Loucy (cell line): ENCODE data around the gene MUC7.
"Not testable (repeated sequence)": the region's sequence is repeated elsewhere in the genome, so short reads cannot be mapped to it uniquely, and the experiment has no call there.

Experiments used
- H2AFZ ChIP-seq: fragments of 200-600 bp; sonication (generic); 2 replicates; pipeline ENCODE4 v1.6.0; 2016; ENCODE audit warnings: antibody characterized with exemption, mild to moderate bottlenecking, low read length, moderate library complexity
- H3F3A ChIP-seq: fragments of 200-600 bp; 2 replicates; pipeline ENCODE4 v1.6.0; 2016; ENCODE audit warnings: antibody characterized with exemption, low read depth, mild to moderate bottlenecking
- H3K27me3 ChIP-seq: fragments of 200-600 bp; sonication (generic); 2 replicates; pipeline ENCODE4 v1.6.1; 2014; ENCODE audit warnings: low read length, mild to moderate bottlenecking; ENCODE audit not compliant: insufficient read depth, poor library complexity, severe bottlenecking
- H3K36me3 ChIP-seq: fragments of 200-600 bp; sonication (generic); 2 replicates; pipeline ENCODE4 v1.6.1; 2016; ENCODE audit warnings: low read length; ENCODE audit not compliant: insufficient read depth
- H3K4me1 ChIP-seq: fragments of 200-600 bp; sonication (generic); 2 replicates; pipeline ENCODE4 v1.5.1; 2014; ENCODE audit warnings: low read length, mild to moderate bottlenecking; ENCODE audit not compliant: insufficient read depth, poor library complexity, severe bottlenecking
- H3K4me2 ChIP-seq: fragments of 200-600 bp; sonication (generic); 2 replicates; pipeline ENCODE4 v1.6.0; 2014; ENCODE audit warnings: antibody characterized with exemption, low read length, low read depth, mild to moderate bottlenecking; ENCODE audit not compliant: poor library complexity, severe bottlenecking
- H3K4me3 ChIP-seq: fragments of 200-600 bp; sonication (generic); 2 replicates; pipeline ENCODE4 v1.5.1; 2014; ENCODE audit warnings: low read length, mild to moderate bottlenecking, mixed read lengths; ENCODE audit not compliant: poor library complexity, severe bottlenecking
- H3K79me2 ChIP-seq: fragments of 200-600 bp; sonication (generic); 2 replicates; pipeline ENCODE4 v1.6.1; 2014; ENCODE audit warnings: low read length; ENCODE audit not compliant: insufficient read depth
- H3K9ac ChIP-seq: fragments of 200-600 bp; sonication (generic); 2 replicates; pipeline ENCODE4 v1.6.0; 2014; ENCODE audit warnings: mild to moderate bottlenecking, low read depth, low read length, moderate library complexity; ENCODE audit not compliant: poor library complexity, severe bottlenecking
- H3K9me2 ChIP-seq: fragments of 200-600 bp; sonication (generic); replicated peaks from 2 replicates; pipeline ENCODE4 v1.6.1; 2016; ENCODE audit warnings: low read depth, low read length, mixed read lengths
- H3K9me3 ChIP-seq: fragments of 200-600 bp; sonication (generic); 2 replicates; pipeline ENCODE4 v1.6.1; 2014; ENCODE audit warnings: mild to moderate bottlenecking, antibody characterized with exemption, low read length, low read depth; ENCODE audit not compliant: insufficient read depth
- H4K20me1 ChIP-seq: fragments of 200-600 bp; sonication (generic); 2 replicates; pipeline ENCODE4 v1.6.0; 2014; ENCODE audit warnings: antibody characterized with exemption, low read length, mild to moderate bottlenecking; ENCODE audit not compliant: insufficient read depth, poor library complexity, severe bottlenecking
- CTCF ChIP-seq: fragments of 200-600 bp; sonication (generic); conservative IDR thresholded peaks from 2 replicates; pipeline ENCODE4 v1.5.1; 2014; ENCODE audit warnings: mild to moderate bottlenecking, antibody characterized with exemption, low read length
- EZH2phosphoT487 ChIP-seq: fragments of 200-600 bp; IDR thresholded peaks from 2 replicates; pipeline ENCODE4 v1.6.1; 2018; ENCODE audit warnings: antibody characterized with exemption, mild to moderate bottlenecking, moderate library complexity, borderline replicate concordance

The MUC7 gene

DNA sequence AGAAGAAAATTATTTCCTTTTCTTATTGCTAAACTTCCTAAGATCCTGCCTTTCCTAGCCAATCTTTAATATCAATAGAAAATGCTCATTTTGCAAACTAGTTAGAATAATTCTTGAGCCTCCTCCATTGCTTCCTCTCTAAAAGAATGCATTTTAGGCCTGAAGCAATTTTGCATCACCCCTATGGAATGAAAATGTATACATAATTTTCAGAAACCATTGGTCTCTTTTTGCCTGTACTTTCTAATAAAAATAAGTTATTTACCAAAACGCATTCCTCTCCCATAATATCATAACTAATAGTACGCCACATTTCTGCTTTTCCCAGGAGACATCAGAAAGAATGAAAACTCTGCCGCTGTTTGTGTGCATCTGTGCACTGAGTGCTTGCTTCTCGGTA is 1.7 kb downstream of the MUC7 start:
- Histone ChIP-seq H3K9me3 (no peaks in the 10 kb centered on the region), H2AFZ (no peak overlapping the region), H3K9ac (no peak overlapping the region), H3K79me2 (no peaks in the 10 kb centered on the region), H3K36me3 (no peaks in the 10 kb centered on the region), H3K9me2 (no peaks in the 10 kb centered on the region), H3K4me2 (no peak overlapping the region), H3F3A (no peaks in the 10 kb centered on the region), H3K4me1 (no peaks in the 10 kb centered on the region), H3K4me3 (no peak overlapping the region), H3K27me3 (no peaks in the 10 kb centered on the region), H4K20me1 (no peaks in the 10 kb centered on the region)
- TF ChIP-seq CTCF (no peak), EZH2phosphoT487 (no peak)

DNA sequence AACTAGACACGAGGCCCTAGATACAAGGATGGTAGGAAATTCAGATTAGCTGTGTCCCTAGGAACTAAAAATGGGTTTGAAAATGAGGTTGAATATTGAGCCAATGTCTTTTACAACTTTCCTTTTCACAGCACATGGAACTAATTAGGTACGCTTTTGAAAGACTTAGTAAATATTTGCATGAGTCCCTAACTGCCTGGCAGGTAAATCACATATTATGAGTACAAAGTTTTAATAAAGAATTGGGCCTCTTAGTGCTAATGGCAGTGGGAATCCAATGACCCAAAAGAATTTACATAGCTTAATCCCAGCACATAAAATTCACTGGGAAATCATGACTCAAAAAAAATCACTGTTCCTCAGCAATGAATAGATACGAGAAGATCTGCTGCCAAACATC is 16.8 kb downstream of the MUC7 start:
- Histone ChIP-seq H3K79me2 (no peaks in the 10 kb centered on the region), H3F3A (no peaks in the 10 kb centered on the region), H3K9ac (no peak overlapping the region), H3K9me3 (no peaks in the 10 kb centered on the region), H3K4me3 (no peak overlapping the region), H3K4me1 (no peaks in the 10 kb centered on the region), H3K27me3 (peaks cover 4% of the 10 kb centered on the region), H3K36me3 (no peaks in the 10 kb centered on the region), H4K20me1 (no peaks in the 10 kb centered on the region), H3K4me2 (no peak overlapping the region), H2AFZ (no peak overlapping the region), H3K9me2 (no peaks in the 10 kb centered on the region)
- TF ChIP-seq EZH2phosphoT487 (no peak), CTCF (no peak)

DNA sequence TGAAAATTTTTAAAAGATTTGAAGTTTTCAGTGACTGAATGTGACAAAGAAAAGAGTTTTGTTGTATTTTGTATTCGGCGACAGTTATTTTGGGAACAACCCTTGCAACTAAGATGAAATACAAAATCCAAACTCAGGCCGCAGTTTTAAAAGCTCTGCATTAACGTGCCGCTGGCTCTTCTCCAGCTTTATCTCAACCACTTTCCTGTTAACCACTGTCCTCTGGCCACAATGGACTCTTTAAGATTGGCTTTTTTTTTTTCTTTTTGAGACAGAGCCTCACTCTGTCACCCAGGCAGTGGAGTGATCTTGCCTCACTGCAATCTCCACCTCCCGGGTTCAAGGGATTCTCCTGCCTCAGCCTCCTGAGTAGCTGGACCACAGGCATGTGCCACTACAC is 24.2 kb downstream of the MUC7 start:
- Histone ChIP-seq H3K4me1 (no peaks in the 10 kb centered on the region), H3K9me3 (no peaks in the 10 kb centered on the region), H2AFZ (no peak overlapping the region), H3K4me3 (no peak overlapping the region), H4K20me1 (no peaks in the 10 kb centered on the region), H3K9me2 (no peaks in the 10 kb centered on the region), H3F3A (no peaks in the 10 kb centered on the region), H3K4me2 (no peak overlapping the region), H3K79me2 (no peaks in the 10 kb centered on the region), H3K9ac (no peak overlapping the region), H3K27me3 (no peaks in the 10 kb centered on the region), H3K36me3 (no peaks in the 10 kb centered on the region)
- TF ChIP-seq CTCF (no peak), EZH2phosphoT487 (no peak)

DNA sequence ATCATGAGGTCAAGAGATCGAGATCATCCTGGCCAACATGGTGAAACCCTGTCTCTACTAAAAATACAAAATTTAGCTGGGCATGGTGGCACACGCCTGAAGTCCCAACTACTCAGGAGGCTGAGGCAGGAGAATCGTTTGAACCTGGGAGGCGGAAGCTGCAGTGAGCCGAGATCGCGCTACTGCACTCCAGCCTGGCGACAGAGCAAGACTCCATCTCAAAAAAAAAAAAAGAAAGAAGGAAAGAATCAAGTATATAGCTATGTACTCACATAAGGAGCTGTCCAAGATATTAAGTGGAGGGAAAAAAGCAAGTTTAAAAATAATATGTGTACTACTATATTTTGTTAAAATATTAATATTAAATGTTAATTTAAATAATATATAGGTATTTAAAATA is 29.8 kb downstream of the MUC7 start:
- not testable (repeated sequence) for H3K9me3 ChIP-seq, H3K9me2 ChIP-seq, H3K36me3 ChIP-seq, H3K4me1 ChIP-seq, H3K4me3 ChIP-seq, H4K20me1 ChIP-seq, H3K9ac ChIP-seq, H2AFZ ChIP-seq, H3F3A ChIP-seq, H3K4me2 ChIP-seq, H3K79me2 ChIP-seq, H3K27me3 ChIP-seq
